Activated T-helper 17 cell treated with anti-CD3 and anti-CD28 coated beads, Interleukin-2, amount 50 U/mL, for 72 hours (primary cell): ENCODE data around the gene PRDM2. TPM values are rescaled to one million over a fixed set of nuclear protein-coding genes. Genes with fewer than 3 reads are reported as not detected.
"Not testable (repeated sequence)": the region's sequence is repeated elsewhere in the genome, so short reads cannot be mapped to it uniquely, and the experiment has no call there.

ENCODE experiments used
- ATAC-seq: fragments of 150-1000 bp; cut with Tn5 transposase; replicated peaks from 2 replicates; pipeline ENCODE4 v1.10.0; 2021; ENCODE audit warnings: mild to moderate bottlenecking, moderate library complexity
- H3K27ac Mint-ChIP-seq: one replicate; pipeline ENCODE4 v1.8.0; 2022; ENCODE audit warnings: mixed read lengths
- H3K27me3 Mint-ChIP-seq: one replicate; pipeline ENCODE4 v1.8.0; 2022; ENCODE audit warnings: mixed read lengths
- H3K36me3 Mint-ChIP-seq: one replicate; pipeline ENCODE4 v1.8.0; 2022; ENCODE audit warnings: low read depth, mild to moderate bottlenecking, mixed read lengths
- H3K4me1 Mint-ChIP-seq: one replicate; pipeline ENCODE4 v1.8.0; 2022; ENCODE audit warnings: mixed read lengths
- H3K4me3 Mint-ChIP-seq: one replicate; pipeline ENCODE4 v1.8.0; 2022; ENCODE audit warnings: mild to moderate bottlenecking, mixed read lengths
- H3K9me3 Mint-ChIP-seq: one replicate; pipeline ENCODE4 v1.8.0; 2022; ENCODE audit warnings: mixed read lengths
- total RNA-seq, 2 donors: library from RNA; stranded (reverse); gene quantifications; one replicate each; pipeline ENCODE4 v1.2.3, GENCODE V29; 2022

PRDM2 gene, protein sequence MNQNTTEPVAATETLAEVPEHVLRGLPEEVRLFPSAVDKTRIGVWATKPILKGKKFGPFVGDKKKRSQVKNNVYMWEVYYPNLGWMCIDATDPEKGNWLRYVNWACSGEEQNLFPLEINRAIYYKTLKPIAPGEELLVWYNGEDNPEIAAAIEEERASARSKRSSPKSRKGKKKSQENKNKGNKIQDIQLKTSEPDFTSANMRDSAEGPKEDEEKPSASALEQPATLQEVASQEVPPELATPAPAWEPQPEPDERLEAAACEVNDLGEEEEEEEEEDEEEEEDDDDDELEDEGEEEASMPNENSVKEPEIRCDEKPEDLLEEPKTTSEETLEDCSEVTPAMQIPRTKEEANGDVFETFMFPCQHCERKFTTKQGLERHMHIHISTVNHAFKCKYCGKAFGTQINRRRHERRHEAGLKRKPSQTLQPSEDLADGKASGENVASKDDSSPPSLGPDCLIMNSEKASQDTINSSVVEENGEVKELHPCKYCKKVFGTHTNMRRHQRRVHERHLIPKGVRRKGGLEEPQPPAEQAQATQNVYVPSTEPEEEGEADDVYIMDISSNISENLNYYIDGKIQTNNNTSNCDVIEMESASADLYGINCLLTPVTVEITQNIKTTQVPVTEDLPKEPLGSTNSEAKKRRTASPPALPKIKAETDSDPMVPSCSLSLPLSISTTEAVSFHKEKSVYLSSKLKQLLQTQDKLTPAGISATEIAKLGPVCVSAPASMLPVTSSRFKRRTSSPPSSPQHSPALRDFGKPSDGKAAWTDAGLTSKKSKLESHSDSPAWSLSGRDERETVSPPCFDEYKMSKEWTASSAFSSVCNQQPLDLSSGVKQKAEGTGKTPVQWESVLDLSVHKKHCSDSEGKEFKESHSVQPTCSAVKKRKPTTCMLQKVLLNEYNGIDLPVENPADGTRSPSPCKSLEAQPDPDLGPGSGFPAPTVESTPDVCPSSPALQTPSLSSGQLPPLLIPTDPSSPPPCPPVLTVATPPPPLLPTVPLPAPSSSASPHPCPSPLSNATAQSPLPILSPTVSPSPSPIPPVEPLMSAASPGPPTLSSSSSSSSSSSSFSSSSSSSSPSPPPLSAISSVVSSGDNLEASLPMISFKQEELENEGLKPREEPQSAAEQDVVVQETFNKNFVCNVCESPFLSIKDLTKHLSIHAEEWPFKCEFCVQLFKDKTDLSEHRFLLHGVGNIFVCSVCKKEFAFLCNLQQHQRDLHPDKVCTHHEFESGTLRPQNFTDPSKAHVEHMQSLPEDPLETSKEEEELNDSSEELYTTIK (N-terminal part only)
- 10 to 100 TPM; 57.1 to 66.1 TPM for total RNA-seq

DNA sequence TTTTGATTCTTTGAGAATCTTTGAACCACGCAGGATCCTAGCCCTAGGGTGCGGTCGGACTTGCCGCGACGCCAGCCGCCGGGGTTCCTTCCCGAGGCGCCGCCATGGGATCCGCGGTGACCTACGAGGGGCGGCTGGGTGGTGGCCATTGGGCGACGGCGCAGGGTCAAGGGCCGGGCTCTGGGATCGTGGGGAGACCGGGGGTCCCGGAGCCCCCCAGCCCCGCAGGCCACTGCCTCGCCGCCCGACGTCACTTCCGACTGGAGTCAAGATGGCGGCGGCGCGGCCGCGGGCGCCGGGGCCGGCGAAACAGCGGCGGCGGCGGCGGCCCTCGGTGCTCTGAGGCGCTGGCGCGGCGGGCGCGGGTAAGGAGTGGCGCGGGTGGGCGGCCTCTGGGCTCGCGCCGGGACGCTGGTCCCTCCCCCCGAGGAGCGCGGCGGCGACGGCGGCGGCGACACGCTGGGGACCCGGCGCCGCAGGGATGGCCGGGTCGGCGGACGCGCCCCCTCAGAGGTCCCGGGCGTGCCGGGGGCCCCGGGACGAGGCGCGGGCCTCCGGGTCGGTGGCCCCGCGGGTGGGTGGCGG, at the start of gene PRDM2:
Gene PRDM2 (plus strand): TSS at position 253 of the 585 bp plus-strand sequence. CDS start 15,418 bp downstream, outside the sequence.
- H3K4me3 Mint-ChIP-seq, result peak within 1 kb of the TSS; percentile 90
- no peaks in the 10 kb centered on the region for H3K27me3 Mint-ChIP-seq
- H3K4me1 Mint-ChIP-seq, result peaks cover 20% of the 10 kb centered on the region
- H3K36me3 Mint-ChIP-seq, result peaks cover 20% of the 10 kb centered on the region
- H3K9me3 Mint-ChIP-seq, result peaks cover 4% of the 10 kb centered on the region
- ATAC-seq, result peak; percentile 49
- H3K27ac Mint-ChIP-seq, result peak within 1 kb of the TSS; percentile 98

DNA sequence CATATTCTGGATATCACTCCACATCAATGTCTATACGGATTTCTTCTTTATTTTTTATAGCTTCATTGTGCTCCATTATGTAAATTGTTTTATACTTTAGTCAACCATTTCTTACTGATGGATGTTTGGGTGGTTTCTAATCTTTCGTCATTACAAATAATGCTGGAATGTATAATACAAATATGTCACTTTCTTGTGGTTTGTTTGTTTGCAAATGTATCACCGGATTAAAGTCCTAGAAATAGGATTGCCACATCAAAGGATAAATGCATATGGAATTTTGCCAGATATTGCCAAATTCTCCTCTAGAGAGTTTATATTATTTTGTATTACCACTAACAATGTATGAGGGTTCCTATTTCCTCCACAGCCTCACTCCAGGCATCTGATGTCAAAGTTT, 48.7 kb upstream of the PRDM2 start:
- Mint-ChIP-seq H3K36me3 (no peaks in the 10 kb centered on the region), H3K4me3 (no peak overlapping the region), H3K27me3 (peaks cover 12% of the 10 kb centered on the region), H3K27ac (no peak overlapping the region), H3K9me3 (no peaks in the 10 kb centered on the region), H3K4me1 (no peaks in the 10 kb centered on the region)
- ATAC-seq, result no peak

DNA sequence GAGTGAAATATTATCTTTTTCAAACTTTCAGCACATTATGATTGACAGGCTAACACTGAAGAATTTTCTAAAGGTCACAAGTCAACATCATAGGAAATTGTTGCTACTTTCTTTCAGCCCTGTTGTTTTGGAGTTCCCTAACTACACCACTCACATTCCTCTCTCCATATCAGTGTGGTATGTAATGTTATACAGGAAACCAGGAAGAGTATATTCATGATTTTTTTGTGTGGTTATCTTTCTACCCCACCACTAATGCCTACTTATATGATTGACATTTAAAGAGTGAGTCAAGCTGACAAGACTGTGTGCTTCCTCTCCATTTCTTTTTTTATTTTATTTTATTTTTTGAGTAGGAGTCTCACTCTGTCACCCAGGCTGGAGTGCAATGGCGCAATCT, 47.8 kb upstream of the PRDM2 start:
- ATAC-seq, result no peak
- Mint-ChIP-seq H3K4me1 (no peaks in the 10 kb centered on the region), H3K36me3 (no peaks in the 10 kb centered on the region), H3K4me3 (no peak overlapping the region), H3K9me3 (no peaks in the 10 kb centered on the region), H3K27me3 (peaks cover 12% of the 10 kb centered on the region), H3K27ac (no peak overlapping the region)

DNA sequence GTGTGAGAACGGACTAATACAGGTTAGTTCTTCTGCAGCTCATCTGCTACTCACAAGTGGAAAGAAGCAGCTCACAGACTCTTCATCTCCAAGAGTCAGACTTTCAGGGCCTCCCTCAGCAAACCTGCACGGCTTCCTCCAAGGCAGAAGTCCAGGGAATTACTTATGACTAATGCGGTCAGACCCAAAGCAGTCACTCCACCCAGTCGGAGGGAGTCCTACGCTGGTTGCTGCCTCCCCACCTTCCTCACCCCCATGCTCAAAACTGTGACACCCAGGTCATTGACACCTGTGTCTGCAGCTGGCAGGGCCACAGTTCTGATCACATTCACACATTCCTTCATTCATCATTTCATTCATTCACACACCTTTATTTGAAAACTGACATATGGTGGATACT, 38.4 kb upstream of the PRDM2 start:
- H3K9me3 Mint-ChIP-seq, result no peaks in the 10 kb centered on the region
- H3K4me1 Mint-ChIP-seq, result no peaks in the 10 kb centered on the region

DNA sequence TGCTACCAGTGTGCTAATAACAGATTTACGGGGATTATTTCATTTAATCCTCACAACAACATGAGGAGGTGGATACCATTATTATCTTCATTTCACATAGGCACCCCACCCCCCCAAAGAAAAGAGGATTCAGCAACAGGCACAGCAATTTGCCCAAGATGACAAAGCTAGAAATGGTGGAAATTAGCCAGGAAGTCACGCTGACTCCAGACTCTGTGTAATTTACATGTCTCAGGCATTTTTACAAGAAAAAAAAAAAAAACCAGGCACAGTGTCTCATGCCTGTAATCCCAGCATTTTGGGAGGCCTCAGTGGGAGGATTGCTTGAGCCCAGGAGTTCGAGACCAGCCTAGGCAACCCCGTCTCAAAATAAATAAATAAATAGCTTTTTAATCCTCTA, 37.5 kb upstream of the PRDM2 start:
- Mint-ChIP-seq H3K9me3 (no peaks in the 10 kb centered on the region), H3K27ac (no peak overlapping the region), H3K36me3 (no peaks in the 10 kb centered on the region), H3K4me3 (no peak overlapping the region), H3K4me1 (no peaks in the 10 kb centered on the region), H3K27me3 (peaks cover 10% of the 10 kb centered on the region)
- no peak for ATAC-seq

More for the DNA sequence above, 38.4 kb upstream of the PRDM2 start:
- Mint-ChIP-seq H3K36me3 (no peaks in the 10 kb centered on the region), H3K27ac (no peak overlapping the region), H3K27me3 (peaks cover 10% of the 10 kb centered on the region), H3K4me3 (no peak overlapping the region)
- no peak for ATAC-seq

DNA sequence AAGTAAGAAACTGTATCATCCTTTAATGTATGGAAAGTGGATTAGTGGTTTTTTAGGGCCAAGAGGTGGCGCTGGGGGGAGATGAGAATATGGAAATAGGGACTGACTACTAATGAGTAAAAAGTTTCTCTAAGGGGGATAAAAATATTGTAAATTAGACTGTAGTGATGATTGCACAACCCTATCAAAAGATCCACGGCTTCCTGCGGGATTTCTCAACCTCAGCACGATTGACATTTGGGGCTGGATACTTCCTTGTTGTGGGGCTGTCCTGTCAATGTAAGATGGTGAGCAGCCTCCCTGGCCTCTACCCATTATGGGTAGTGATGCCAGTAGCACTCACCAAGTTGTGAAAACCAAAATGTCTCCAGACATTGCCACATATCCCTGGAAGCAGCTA, 36.0 kb upstream of the PRDM2 start:
- no peak overlapping the region for H3K4me3 Mint-ChIP-seq
- no peak overlapping the region for H3K27ac Mint-ChIP-seq
- no peaks in the 10 kb centered on the region for H3K36me3 Mint-ChIP-seq
- H3K27me3 Mint-ChIP-seq, result peaks cover 10% of the 10 kb centered on the region
- H3K9me3 Mint-ChIP-seq, result no peaks in the 10 kb centered on the region
- H3K4me1 Mint-ChIP-seq, result no peaks in the 10 kb centered on the region
- ATAC-seq, result no peak

DNA sequence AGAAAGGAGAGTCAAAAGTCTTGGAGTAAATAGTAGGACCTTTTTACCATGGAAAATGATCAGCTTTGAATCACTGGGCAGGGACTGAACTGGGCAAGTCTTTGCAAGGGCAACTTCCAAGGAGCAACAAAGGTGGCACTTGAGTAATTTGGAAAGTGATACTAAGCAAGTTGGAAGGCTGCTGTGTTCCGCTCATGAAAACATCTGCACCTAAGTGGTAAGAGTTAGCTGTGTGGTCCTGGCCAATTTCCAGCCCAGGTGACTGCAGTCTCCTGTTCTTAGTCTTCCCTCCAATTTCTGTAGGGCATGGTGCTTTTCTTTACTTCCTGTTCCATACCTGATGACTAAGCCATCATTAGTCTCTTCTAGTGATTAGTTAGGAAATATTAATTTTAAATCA, 35.5 kb upstream of the PRDM2 start:
- H3K27ac Mint-ChIP-seq, result no peak overlapping the region
- H3K9me3 Mint-ChIP-seq, result no peaks in the 10 kb centered on the region
- peak; percentile 19 for ATAC-seq
- H3K4me3 Mint-ChIP-seq, result no peak overlapping the region
- no peaks in the 10 kb centered on the region for H3K4me1 Mint-ChIP-seq
- no peaks in the 10 kb centered on the region for H3K36me3 Mint-ChIP-seq
- peaks cover 7% of the 10 kb centered on the region for H3K27me3 Mint-ChIP-seq

DNA sequence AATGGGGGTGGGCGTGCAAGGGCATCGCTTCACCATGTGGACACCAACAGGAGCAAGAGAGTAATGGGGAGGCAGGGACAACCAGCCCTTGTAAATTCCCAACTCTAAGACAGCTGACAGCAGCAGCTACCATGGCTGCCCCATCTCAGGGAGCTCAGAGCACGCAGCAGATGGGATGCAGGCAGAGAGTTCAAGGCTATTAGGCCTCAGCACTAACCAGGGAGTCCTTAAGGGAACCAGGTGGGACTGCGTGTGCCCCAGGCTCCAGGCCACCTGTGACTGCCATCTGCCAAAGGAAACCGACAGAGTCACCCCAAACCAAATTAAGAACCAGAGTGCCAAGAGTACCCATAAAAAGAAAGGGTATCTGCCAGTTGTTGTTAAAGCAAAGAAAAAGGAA, 33.7 kb upstream of the PRDM2 start:
- peak overlapping the region; percentile 16 for H3K27ac Mint-ChIP-seq

DNA sequence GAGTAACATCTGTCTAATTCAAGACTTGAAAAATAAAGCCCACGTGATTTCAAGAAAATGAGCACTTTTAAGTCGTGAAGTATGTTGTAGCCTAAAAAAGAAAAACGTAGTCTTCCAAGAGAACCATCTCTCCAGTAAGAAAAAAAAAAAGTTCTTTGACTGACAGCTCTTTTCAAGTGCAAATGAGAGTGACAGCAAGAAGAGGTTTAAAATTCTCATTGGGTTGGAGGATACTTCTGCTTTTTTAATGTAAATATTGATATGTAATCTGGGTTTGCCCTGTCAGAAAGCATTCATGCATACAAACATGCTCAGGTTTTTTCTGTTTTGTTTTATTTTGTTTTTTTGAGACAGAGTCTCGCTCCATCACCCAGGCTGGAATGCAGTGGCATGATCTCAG, 32.3 kb upstream of the PRDM2 start:
- Mint-ChIP-seq H3K9me3 (no peaks in the 10 kb centered on the region), H3K27me3 (no peaks in the 10 kb centered on the region)
- no peak for ATAC-seq

More for the DNA sequence above, 33.7 kb upstream of the PRDM2 start:
- ATAC-seq, result no peak
- Mint-ChIP-seq H3K4me3 (no peak overlapping the region), H3K4me1 (no peaks in the 10 kb centered on the region), H3K27me3 (peaks cover 5% of the 10 kb centered on the region), H3K36me3 (no peaks in the 10 kb centered on the region), H3K9me3 (no peaks in the 10 kb centered on the region)

DNA sequence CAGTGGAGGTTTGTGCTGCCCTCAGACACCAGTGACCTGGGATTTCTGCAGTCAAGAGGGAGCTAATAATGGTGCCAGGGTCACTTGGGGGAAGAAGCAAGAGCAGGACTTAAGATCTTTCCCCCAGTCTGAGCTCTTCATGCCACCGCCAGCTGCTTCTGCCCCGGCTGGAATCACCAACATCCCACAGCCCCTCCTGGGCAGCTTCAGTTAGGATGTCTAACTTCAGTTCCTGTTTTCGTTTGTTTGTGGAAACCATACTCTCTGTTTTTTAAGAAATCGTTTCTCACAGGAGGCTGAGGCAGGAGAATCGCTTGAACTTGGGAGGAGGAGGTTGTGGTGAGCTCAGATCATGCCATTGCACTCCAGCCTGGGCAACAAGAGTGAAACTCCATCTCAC, 25.6 kb upstream of the PRDM2 start:
- no peaks in the 10 kb centered on the region for H3K9me3 Mint-ChIP-seq
- no peaks in the 10 kb centered on the region for H3K4me1 Mint-ChIP-seq
- no peak for ATAC-seq
- no peak overlapping the region for H3K4me3 Mint-ChIP-seq
- no peak overlapping the region for H3K27ac Mint-ChIP-seq
- H3K27me3 Mint-ChIP-seq, result peaks cover 5% of the 10 kb centered on the region
- no peaks in the 10 kb centered on the region for H3K36me3 Mint-ChIP-seq

More for the DNA sequence above, 32.3 kb upstream of the PRDM2 start:
- Mint-ChIP-seq H3K27ac (no peak overlapping the region), H3K36me3 (no peaks in the 10 kb centered on the region), H3K4me1 (no peaks in the 10 kb centered on the region), H3K4me3 (no peak overlapping the region)

DNA sequence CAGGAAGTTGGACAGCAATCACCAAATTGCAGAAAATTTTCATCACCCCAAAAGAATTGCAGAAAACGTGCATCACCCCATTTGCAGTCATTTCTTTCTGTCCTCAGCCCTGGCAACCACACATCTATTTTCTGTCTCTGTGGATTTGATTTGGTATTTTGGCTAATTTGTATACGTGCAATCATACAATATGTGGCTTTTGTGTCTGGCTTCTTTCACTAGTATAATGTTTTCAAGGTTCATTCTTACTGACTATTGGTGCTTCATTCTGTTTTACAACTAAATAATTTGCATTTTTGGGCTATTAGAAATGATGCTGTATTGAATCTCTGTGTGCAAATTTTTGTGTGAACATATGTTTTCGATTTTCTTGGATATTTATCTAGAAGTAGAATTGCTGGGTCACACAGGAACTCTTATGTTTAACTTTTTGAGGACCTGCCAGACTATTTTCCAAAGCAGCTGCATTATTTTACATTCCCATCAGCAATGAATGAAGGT, 24.8 kb upstream of the PRDM2 start:
- ATAC-seq, result no peak
- Mint-ChIP-seq H3K4me1 (no peaks in the 10 kb centered on the region), H3K36me3 (no peaks in the 10 kb centered on the region), H3K4me3 (no peak overlapping the region), H3K9me3 (no peaks in the 10 kb centered on the region), H3K27ac (no peak overlapping the region), H3K27me3 (peaks cover 8% of the 10 kb centered on the region)

DNA sequence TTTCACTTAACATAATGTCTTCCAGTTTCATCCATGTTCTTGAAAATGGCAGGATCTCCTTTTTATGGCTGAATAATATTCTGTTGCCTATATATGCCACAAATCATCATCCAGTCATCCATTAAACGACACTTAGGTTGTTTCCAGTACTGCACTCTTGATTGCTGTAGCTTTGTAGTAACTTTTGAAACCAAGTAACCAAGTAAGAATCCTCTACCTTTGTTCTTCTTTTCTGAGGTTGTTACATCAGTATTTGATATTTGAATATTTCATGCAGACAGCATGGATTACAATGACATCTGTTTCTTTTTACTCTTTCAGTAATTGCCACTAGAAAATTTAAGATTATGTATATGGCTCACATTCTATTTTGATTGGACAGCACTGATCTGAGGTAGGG, 22.1 kb upstream of the PRDM2 start:
- ATAC-seq, result no peak

DNA sequence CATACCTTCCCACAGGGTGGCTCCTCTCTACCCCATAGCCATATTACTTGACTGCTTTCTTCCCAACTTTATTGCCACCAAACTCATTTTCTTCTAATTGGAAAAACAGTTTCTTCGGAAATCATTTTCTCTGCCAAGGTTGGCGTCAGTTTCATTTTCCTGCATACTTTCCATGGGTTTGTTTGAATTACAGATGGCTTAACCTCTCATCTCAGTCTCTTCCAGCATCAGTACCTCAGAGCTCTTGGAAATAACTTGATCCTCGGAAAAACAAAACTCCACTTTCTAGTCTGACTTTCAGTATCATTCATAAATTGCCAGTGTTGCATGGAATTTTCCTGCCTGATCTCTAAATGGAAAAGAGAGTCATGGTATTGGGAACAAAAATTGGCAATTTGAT, 20.3 kb upstream of the PRDM2 start:
- H3K4me3 Mint-ChIP-seq, result no peak overlapping the region
- H3K27me3 Mint-ChIP-seq, result peaks cover 19% of the 10 kb centered on the region
- no peak overlapping the region for H3K27ac Mint-ChIP-seq
- H3K9me3 Mint-ChIP-seq, result no peaks in the 10 kb centered on the region
- H3K4me1 Mint-ChIP-seq, result no peaks in the 10 kb centered on the region
- H3K36me3 Mint-ChIP-seq, result no peaks in the 10 kb centered on the region
- no peak for ATAC-seq

More for the DNA sequence above, 22.1 kb upstream of the PRDM2 start:
- H3K9me3 Mint-ChIP-seq, result no peaks in the 10 kb centered on the region
- H3K27me3 Mint-ChIP-seq, result peaks cover 18% of the 10 kb centered on the region
- H3K4me1 Mint-ChIP-seq, result no peaks in the 10 kb centered on the region
- no peaks in the 10 kb centered on the region for H3K36me3 Mint-ChIP-seq
- no peak overlapping the region for H3K4me3 Mint-ChIP-seq
- H3K27ac Mint-ChIP-seq, result no peak overlapping the region

DNA sequence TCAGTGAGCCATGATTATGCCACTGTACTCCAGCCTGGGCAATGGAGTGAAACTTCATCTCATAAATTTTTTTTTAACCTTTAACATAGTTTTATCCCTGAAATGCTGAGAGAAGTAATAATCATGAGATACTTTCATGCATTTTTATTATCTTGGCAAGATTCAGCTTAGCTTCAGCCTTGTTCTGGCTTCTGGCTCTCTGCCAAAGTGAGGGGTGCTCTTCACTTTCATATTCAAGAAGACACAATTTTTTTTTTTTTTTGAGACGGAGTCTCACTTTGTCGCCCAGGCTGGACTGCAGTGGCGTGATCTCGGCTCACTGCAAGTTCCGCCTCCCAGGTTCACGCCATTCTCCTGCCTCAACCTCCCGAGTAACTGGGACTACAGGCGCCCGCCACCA, 19.4 kb upstream of the PRDM2 start:
- not testable (repeated sequence) for H3K4me3 Mint-ChIP-seq, H3K36me3 Mint-ChIP-seq, H3K9me3 Mint-ChIP-seq, H3K27ac Mint-ChIP-seq, H3K4me1 Mint-ChIP-seq, ATAC-seq
- H3K27me3 Mint-ChIP-seq, result peaks cover 19% of the 10 kb centered on the region
